ENCODE data around the gene SDHA.

SDHA gene

GRCh38 chr5:217494-218456 lies at the start of gene SDHA, which contains the start of gene CCDC127:
Gene SDHA, plus strand, starts transcription at chr5:218320. Its CDS starts 36 bp downstream, at chr5:218356.
Gene CCDC127, minus strand, starts transcription at chr5:218153. Its CDS starts 1,304 bp downstream, at chr5:216849.
- peak; percentile 95 to 97 for DNase-seq (ENCODE audit: low read depth in 2 of 2)

- DNase-seq (ENCODE audit: low read depth in 2 of 2): no peak
Measured at GRCh38 chr5:169071-169727, 48.9 kb upstream of the SDHA start.

GRCh38 chr5:169728-170094 lies 48.4 kb upstream of the SDHA start:
- DNase-seq (ENCODE audit: low read depth in 2 of 2): no peak

- no peak for DNase-seq (ENCODE audit: low read depth in 2 of 2)
Measured at GRCh38 chr5:170971-171800, 46.9 kb upstream of the SDHA start.

GRCh38 chr5:171801-172331 lies 46.3 kb upstream of the SDHA start:
- no peak for DNase-seq (ENCODE audit: low read depth in 2 of 2)

- no peak for DNase-seq (ENCODE audit: low read depth in 2 of 2)
Measured at GRCh38 chr5:172421-172820, 45.7 kb upstream of the SDHA start.

GRCh38 chr5:172841-173251 lies 45.3 kb upstream of the SDHA start:
- DNase-seq (ENCODE audit: low read depth in 2 of 2): no peak

GRCh38 chr5:173392-174290 lies 44.5 kb upstream of the SDHA start:
- DNase-seq (ENCODE audit: low read depth in 2 of 2): no peak

GRCh38 chr5:174291-174600 lies 43.9 kb upstream of the SDHA start:
- no peak for DNase-seq (ENCODE audit: low read depth in 2 of 2)

- no peak for DNase-seq (ENCODE audit: low read depth in 2 of 2)
Measured at GRCh38 chr5:174876-175465, 43.1 kb upstream of the SDHA start.

- DNase-seq (ENCODE audit: low read depth in 2 of 2): no peak
Measured at GRCh38 chr5:176296-176823, 41.8 kb upstream of the SDHA start.

- no peak for DNase-seq (ENCODE audit: low read depth in 2 of 2)
Measured at GRCh38 chr5:178110-178509, 40.0 kb upstream of the SDHA start.

GRCh38 chr5:179401-179800 lies 38.7 kb upstream of the SDHA start:
- no peak for DNase-seq (ENCODE audit: low read depth in 2 of 2)

- DNase-seq (ENCODE audit: low read depth in 2 of 2): no peak
Measured at GRCh38 chr5:180286-180918, 37.7 kb upstream of the SDHA start.

- DNase-seq (ENCODE audit: low read depth in 2 of 2): no peak
Measured at GRCh38 chr5:181160-181559, 37.0 kb upstream of the SDHA start.

- DNase-seq (ENCODE audit: low read depth in 2 of 2): no peak
Measured at GRCh38 chr5:181566-181965, 36.6 kb upstream of the SDHA start.

GRCh38 chr5:182126-182525 lies 36.0 kb upstream of the SDHA start:
- no peak for DNase-seq (ENCODE audit: low read depth in 2 of 2)

GRCh38 chr5:184471-184870 lies 33.6 kb upstream of the SDHA start:
- DNase-seq (ENCODE audit: low read depth in 2 of 2): no peak

GRCh38 chr5:185095-186070 lies 32.7 kb upstream of the SDHA start:
- no peak for DNase-seq (ENCODE audit: low read depth in 2 of 2)

All from stimulated activated CD4-positive, alpha-beta T cell treated with anti-CD3 and anti-CD28 coated beads, Interleukin-15, amount 100 ng/mL, for 48 hours (primary cell).